ENCODE data around the gene PHACTR4. TPM values are rescaled to one million over a fixed set of nuclear protein-coding genes. Genes with fewer than 3 reads are reported as not detected.

The PHACTR4 gene
- total and polyA plus RNA-seq, 2 experiments from 2014 or later = 35.4 to 47.1 TPM

- Histone ChIP-seq H3K4me1 (ENCODE audit: insufficient read depth) (no peaks in the 10 kb centered on the region), H3K27ac (ENCODE audit: low read depth) (peak overlapping the region; percentile 94), H3K79me2 (replicated peaks; ENCODE audit: insufficient read depth) (no peaks in the 10 kb centered on the region), H3F3A (replicated peaks; ENCODE audit: low read depth) (no peaks in the 10 kb centered on the region), H3K9me2 (ENCODE audit: insufficient read depth) (no peaks in the 10 kb centered on the region), H3K27me3 (ENCODE audit: insufficient read depth) (no peaks in the 10 kb centered on the region), H3K36me3 (ENCODE audit: insufficient read depth) (peaks cover 6% of the 10 kb centered on the region; the same call in 1 of the 2 replicates), H4K20me1 (replicated peaks; ENCODE audit: insufficient read depth) (no peaks in the 10 kb centered on the region), H3K4me2 (peak overlapping the region; percentile 76), H2AFZ (no peak overlapping the region), H3K4me3 (peak overlapping the region; percentile 56)
- DNase-seq (ENCODE audit: low spot score) (peak; percentile 76), ATAC-seq (peak; percentile 81)
- H3K9me3 Mint-ChIP-seq = peaks cover 5% of the 10 kb centered on the region; the same call in 1 of the 3 replicates
- H3K27me3 Mint-ChIP-seq (ENCODE audit: insufficient read depth, low read depth, poor library complexity) = peaks cover 7% of the 10 kb centered on the region
- H3K36me3 Mint-ChIP-seq (ENCODE audit: low read depth) = peaks cover 16% of the 10 kb centered on the region
- peaks cover 8% of the 10 kb centered on the region; the same call in 1 of the 3 replicates for H3K4me1 Mint-ChIP-seq
- peak overlapping the region; percentile 97 for H3K27ac Mint-ChIP-seq
- no peak for TF ChIP-seq CREB1 (CRISPR knock-in tag; IDR thresholded peaks at IDR 0.05; ENCODE audit: low read depth)
- TF ChIP-seq, protein P1, sequence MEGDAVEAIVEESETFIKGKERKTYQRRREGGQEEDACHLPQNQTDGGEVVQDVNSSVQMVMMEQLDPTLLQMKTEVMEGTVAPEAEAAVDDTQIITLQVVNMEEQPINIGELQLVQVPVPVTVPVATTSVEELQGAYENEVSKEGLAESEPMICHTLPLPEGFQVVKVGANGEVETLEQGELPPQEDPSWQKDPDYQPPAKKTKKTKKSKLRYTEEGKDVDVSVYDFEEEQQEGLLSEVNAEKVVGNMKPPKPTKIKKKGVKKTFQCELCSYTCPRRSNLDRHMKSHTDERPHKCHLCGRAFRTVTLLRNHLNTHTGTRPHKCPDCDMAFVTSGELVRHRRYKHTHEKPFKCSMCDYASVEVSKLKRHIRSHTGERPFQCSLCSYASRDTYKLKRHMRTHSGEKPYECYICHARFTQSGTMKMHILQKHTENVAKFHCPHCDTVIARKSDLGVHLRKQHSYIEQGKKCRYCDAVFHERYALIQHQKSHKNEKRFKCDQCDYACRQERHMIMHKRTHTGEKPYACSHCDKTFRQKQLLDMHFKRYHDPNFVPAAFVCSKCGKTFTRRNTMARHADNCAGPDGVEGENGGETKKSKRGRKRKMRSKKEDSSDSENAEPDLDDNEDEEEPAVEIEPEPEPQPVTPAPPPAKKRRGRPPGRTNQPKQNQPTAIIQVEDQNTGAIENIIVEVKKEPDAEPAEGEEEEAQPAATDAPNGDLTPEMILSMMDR (conservative IDR thresholded peaks at IDR 0.05; ENCODE audit: low read depth in 2 of 2) = peak in 1 of 2 experiments; percentile 19; a peak in 1 of 4 replicates
- peak overlapping the region; percentile 87 for H3K4me3 Mint-ChIP-seq
Observed at GRCh38 chr1:28329395-28330153, 40.0 kb upstream of the PHACTR4 start.

- ATAC-seq = no peak
- no peak overlapping the region for H3K27ac ChIP-seq (ENCODE audit: low read depth)
- H3K79me2 ChIP-seq (replicated peaks; ENCODE audit: insufficient read depth) = no peaks in the 10 kb centered on the region
- Mint-ChIP-seq H3K4me1 (no peaks in the 10 kb centered on the region), H3K36me3 (ENCODE audit: low read depth) (peaks cover 10% of the 10 kb centered on the region; the same call in 2 of the 3 replicates), H3K4me3 (no peak overlapping the region), H3K27ac (no peak overlapping the region), H3K27me3 (ENCODE audit: insufficient read depth, low read depth, poor library complexity) (no peaks in the 10 kb centered on the region), H3K9me3 (no peaks in the 10 kb centered on the region)
- H3K27me3 ChIP-seq (ENCODE audit: insufficient read depth) = no peaks in the 10 kb centered on the region
- no peaks in the 10 kb centered on the region for H4K20me1 ChIP-seq (replicated peaks; ENCODE audit: insufficient read depth)
- no peaks in the 10 kb centered on the region for H3K4me1 ChIP-seq (ENCODE audit: insufficient read depth)
- no peak overlapping the region for H3K4me3 ChIP-seq
- DNase-seq (ENCODE audit: low spot score) = no peak
- H2AFZ ChIP-seq = no peak overlapping the region
- no peaks in the 10 kb centered on the region for H3F3A ChIP-seq (replicated peaks; ENCODE audit: low read depth)
- no peak overlapping the region for H3K4me2 ChIP-seq
- H3K9me2 ChIP-seq (ENCODE audit: insufficient read depth) = no peaks in the 10 kb centered on the region
- no peaks in the 10 kb centered on the region for H3K36me3 ChIP-seq (ENCODE audit: insufficient read depth)
- TF ChIP-seq JUNB (IDR thresholded peaks at IDR 0.05; ENCODE audit: unreplicated experiment) (no peak), EZH2 (IDR thresholded peaks at IDR 0.05; ENCODE audit: low read depth, unreplicated experiment) (no peak), CREB1 (CRISPR knock-in tag; IDR thresholded peaks at IDR 0.05; ENCODE audit: low read depth) (no peak), ZNF114 (CRISPR knock-in tag; IDR thresholded peaks at IDR 0.05) (no peak), STAT1 (IDR thresholded peaks at IDR 0.05; ENCODE audit: unreplicated experiment) (no peak), NANOG (IDR thresholded peaks at IDR 0.05; ENCODE audit: borderline replicate concordance) (no peak), EZH2phosphoT487 (IDR thresholded peaks at IDR 0.05; ENCODE audit: unreplicated experiment) (no peak), ZNF331 (CRISPR knock-in tag; IDR thresholded peaks at IDR 0.05; ENCODE audit: low read depth) (no peak)
- TF ChIP-seq, protein P2, sequence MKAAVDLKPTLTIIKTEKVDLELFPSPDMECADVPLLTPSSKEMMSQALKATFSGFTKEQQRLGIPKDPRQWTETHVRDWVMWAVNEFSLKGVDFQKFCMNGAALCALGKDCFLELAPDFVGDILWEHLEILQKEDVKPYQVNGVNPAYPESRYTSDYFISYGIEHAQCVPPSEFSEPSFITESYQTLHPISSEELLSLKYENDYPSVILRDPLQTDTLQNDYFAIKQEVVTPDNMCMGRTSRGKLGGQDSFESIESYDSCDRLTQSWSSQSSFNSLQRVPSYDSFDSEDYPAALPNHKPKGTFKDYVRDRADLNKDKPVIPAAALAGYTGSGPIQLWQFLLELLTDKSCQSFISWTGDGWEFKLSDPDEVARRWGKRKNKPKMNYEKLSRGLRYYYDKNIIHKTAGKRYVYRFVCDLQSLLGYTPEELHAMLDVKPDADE (IDR thresholded peaks at IDR 0.05) = no peak
- TF ChIP-seq, protein P3, sequence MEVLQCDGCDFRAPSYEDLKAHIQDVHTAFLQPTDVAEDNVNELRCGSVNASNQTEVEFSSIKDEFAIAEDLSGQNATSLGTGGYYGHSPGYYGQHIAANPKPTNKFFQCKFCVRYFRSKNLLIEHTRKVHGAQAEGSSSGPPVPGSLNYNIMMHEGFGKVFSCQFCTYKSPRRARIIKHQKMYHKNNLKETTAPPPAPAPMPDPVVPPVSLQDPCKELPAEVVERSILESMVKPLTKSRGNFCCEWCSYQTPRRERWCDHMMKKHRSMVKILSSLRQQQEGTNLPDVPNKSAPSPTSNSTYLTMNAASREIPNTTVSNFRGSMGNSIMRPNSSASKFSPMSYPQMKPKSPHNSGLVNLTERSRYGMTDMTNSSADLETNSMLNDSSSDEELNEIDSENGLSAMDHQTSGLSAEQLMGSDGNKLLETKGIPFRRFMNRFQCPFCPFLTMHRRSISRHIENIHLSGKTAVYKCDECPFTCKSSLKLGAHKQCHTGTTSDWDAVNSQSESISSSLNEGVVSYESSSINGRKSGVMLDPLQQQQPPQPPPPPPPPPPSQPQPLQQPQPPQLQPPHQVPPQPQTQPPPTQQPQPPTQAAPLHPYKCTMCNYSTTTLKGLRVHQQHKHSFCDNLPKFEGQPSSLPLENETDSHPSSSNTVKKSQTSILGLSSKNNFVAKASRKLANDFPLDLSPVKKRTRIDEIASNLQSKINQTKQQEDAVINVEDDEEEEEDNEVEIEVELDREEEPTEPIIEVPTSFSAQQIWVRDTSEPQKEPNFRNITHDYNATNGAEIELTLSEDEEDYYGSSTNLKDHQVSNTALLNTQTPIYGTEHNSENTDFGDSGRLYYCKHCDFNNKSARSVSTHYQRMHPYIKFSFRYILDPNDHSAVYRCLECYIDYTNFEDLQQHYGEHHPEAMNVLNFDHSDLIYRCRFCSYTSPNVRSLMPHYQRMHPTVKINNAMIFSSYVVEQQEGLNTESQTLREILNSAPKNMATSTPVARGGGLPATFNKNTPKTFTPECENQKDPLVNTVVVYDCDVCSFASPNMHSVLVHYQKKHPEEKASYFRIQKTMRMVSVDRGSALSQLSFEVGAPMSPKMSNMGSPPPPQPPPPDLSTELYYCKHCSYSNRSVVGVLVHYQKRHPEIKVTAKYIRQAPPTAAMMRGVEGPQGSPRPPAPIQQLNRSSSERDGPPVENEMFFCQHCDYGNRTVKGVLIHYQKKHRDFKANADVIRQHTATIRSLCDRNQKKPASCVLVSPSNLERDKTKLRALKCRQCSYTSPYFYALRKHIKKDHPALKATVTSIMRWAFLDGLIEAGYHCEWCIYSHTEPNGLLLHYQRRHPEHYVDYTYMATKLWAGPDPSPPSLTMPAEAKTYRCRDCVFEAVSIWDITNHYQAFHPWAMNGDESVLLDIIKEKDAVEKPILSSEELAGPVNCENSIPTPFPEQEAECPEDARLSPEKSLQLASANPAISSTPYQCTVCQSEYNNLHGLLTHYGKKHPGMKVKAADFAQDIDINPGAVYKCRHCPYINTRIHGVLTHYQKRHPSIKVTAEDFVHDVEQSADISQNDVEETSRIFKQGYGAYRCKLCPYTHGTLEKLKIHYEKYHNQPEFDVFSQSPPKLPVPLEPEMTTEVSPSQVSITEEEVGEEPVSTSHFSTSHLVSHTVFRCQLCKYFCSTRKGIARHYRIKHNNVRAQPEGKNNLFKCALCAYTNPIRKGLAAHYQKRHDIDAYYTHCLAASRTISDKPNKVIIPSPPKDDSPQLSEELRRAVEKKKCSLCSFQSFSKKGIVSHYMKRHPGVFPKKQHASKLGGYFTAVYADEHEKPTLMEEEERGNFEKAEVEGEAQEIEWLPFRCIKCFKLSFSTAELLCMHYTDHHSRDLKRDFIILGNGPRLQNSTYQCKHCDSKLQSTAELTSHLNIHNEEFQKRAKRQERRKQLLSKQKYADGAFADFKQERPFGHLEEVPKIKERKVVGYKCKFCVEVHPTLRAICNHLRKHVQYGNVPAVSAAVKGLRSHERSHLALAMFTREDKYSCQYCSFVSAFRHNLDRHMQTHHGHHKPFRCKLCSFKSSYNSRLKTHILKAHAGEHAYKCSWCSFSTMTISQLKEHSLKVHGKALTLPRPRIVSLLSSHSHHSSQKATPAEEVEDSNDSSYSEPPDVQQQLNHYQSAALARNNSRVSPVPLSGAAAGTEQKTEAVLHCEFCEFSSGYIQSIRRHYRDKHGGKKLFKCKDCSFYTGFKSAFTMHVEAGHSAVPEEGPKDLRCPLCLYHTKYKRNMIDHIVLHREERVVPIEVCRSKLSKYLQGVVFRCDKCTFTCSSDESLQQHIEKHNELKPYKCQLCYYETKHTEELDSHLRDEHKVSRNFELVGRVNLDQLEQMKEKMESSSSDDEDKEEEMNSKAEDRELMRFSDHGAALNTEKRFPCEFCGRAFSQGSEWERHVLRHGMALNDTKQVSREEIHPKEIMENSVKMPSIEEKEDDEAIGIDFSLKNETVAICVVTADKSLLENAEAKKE (CRISPR knock-in tag; IDR thresholded peaks at IDR 0.05) = no peak
Observed at GRCh38 chr1:28338897-28339296, 30.6 kb upstream of the PHACTR4 start.

Data from GM23338 (cell line).